Measurements from ENCODE around the gene SNX33. TPM values are rescaled to one million over a fixed set of nuclear protein-coding genes. Genes with fewer than 3 reads are reported as not detected.

The SNX33 gene
- total RNA-seq, 2 experiments from 2014 or later: 1.7 to 1.8 TPM

DNA sequence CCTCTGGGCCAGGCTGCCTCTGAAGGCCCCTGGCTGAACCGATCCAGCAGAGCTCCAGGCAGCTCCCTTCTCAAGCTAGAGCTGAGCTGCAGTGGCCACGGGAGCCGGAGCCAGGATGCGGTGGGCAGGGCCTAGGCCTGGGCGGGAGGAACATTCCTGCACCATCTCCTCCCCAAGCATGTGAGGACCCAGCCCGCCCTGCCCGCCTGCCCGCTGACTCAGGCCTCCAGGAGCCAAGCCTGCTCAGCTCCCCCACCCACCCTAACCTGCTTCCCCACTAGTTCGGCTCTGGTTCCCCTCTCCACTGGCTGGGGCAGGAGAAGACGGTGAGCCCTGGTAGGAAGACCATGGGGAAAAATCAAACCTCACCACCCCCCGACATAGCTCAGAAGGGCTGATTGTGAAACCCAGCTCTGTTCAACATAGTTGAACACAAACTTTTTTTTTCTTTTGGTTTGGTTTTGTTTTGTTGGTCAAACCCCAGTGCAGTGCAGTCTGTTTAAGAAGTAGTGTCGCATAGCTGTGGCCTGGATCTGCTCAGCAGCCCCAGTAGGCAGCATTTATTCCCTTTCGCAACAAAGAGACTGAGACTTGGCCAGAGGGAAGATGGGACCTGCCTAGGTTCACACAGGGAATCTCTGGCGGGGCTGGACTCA is 13.5 kb downstream of the SNX33 start:
- POLR2A ChIA-PET: interaction anchor here (1.3 kb wide), 1 partner anchor 21 kb away, joined by 3 read pairs; the partner anchor contains the start of gene IMP3
- H3K4me1 Mint-ChIP-seq (ENCODE audit: low read depth): no peaks in the 10 kb centered on the region
- ATAC-seq (no peak), DNase-seq (no peak)
- H3K27me3 Mint-ChIP-seq: no peaks in the 10 kb centered on the region
- no peak overlapping the region for H3K27ac Mint-ChIP-seq
- intact Hi-C loops (cut with micrococcal nuclease): no loop called here
- CTCF ChIA-PET: interaction anchor here (2.2 kb wide), 1 partner anchor 14 kb away, joined by 8 read pairs; the partner anchor contains the start of gene SNX33
- no peaks in the 10 kb centered on the region for H3K9me3 Mint-ChIP-seq
- TF ChIP-seq, protein P1, sequence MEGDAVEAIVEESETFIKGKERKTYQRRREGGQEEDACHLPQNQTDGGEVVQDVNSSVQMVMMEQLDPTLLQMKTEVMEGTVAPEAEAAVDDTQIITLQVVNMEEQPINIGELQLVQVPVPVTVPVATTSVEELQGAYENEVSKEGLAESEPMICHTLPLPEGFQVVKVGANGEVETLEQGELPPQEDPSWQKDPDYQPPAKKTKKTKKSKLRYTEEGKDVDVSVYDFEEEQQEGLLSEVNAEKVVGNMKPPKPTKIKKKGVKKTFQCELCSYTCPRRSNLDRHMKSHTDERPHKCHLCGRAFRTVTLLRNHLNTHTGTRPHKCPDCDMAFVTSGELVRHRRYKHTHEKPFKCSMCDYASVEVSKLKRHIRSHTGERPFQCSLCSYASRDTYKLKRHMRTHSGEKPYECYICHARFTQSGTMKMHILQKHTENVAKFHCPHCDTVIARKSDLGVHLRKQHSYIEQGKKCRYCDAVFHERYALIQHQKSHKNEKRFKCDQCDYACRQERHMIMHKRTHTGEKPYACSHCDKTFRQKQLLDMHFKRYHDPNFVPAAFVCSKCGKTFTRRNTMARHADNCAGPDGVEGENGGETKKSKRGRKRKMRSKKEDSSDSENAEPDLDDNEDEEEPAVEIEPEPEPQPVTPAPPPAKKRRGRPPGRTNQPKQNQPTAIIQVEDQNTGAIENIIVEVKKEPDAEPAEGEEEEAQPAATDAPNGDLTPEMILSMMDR (IDR thresholded peaks at IDR 0.05): no peak
- H3K4me3 Mint-ChIP-seq: no peak overlapping the region
- H3K36me3 Mint-ChIP-seq (ENCODE audit: low read depth): no peaks in the 10 kb centered on the region

DNA sequence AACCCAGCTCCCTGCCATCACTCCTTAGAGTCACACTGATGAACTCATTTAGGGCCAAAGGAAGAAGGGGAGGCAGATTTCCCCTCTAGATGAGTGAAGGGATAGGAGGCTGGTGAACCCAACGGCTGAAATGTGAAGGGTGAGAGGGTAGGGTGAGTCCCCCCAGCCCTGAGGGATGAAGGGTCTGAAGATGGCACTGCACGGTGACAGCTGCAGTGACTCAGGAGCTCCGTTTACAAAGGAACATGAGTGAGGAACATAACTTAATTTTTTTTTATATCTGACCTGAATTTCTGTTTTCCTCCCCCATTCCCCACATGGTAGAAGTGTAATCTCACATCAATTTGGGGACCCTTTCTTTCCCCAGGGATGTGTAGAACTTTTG is 14.0 kb downstream of the SNX33 start:
- DNase-seq (no peak), ATAC-seq (no peak)
- intact Hi-C loops (cut with micrococcal nuclease): no loop called here
- Mint-ChIP-seq H3K27ac (no peak overlapping the region), H3K36me3 (ENCODE audit: low read depth) (no peaks in the 10 kb centered on the region), H3K27me3 (no peaks in the 10 kb centered on the region), H3K4me1 (ENCODE audit: low read depth) (no peaks in the 10 kb centered on the region), H3K9me3 (no peaks in the 10 kb centered on the region), H3K4me3 (no peak overlapping the region)
- POLR2A ChIA-PET: interaction anchor here (1.3 kb wide), 1 partner anchor 22 kb away, joined by 3 read pairs; the partner anchor contains the start of gene IMP3
- TF ChIP-seq, protein P1 (IDR thresholded peaks at IDR 0.05): no peak
- CTCF ChIA-PET: interaction anchor here (2.2 kb wide), 1 partner anchor 15 kb away, joined by 8 read pairs; the partner anchor contains the start of gene SNX33

DNA sequence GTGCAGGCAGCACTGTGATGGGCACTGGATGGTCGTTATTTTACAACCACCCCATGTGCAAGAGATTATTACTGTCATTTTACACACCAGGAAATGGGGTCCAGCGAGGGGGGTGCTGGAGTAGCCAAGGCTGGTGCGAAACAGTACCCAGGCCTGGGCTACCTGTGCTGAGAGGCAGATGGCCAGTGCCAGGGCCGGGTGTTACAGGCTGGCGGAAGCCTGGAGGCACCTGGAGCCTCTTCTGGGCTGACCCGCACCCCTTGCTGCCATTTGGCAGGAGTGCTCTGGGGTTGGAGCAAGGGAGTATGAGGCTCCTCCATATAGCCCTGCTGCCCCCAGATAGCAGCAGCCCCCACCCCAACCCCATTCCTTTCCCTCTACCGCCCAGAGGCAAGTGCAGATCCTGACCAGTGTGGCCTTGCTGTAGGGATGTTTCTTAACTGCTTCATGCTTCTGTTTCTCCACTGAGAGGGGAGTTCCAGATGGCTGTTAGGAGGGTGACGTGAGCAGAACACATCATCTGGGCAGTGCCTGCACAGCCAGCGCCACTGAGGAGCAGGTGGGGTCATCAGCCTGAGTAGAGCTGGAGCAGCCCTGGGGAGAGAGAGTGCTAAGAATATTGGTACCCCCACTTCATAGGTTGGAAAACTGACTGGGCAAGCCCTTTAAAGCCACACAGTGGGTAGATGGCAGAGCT is 15.3 kb downstream of the SNX33 start:
- Mint-ChIP-seq H3K27ac (no peak overlapping the region), H3K4me1 (ENCODE audit: low read depth) (no peaks in the 10 kb centered on the region), H3K27me3 (no peaks in the 10 kb centered on the region), H3K4me3 (no peak overlapping the region), H3K36me3 (ENCODE audit: low read depth) (no peaks in the 10 kb centered on the region), H3K9me3 (no peaks in the 10 kb centered on the region)
- no peak for ATAC-seq
- DNase-seq: no peak
- CTCF ChIA-PET: interaction anchor here (0.6 kb wide), 1 partner anchor 42 kb away, joined by 3 read pairs; no protein-coding TSS in a partner anchor
- POLR2A ChIA-PET: no interaction called here
- intact Hi-C loops (cut with micrococcal nuclease): no loop called here
- TF ChIP-seq, protein P1 (IDR thresholded peaks at IDR 0.05): no peak

DNA sequence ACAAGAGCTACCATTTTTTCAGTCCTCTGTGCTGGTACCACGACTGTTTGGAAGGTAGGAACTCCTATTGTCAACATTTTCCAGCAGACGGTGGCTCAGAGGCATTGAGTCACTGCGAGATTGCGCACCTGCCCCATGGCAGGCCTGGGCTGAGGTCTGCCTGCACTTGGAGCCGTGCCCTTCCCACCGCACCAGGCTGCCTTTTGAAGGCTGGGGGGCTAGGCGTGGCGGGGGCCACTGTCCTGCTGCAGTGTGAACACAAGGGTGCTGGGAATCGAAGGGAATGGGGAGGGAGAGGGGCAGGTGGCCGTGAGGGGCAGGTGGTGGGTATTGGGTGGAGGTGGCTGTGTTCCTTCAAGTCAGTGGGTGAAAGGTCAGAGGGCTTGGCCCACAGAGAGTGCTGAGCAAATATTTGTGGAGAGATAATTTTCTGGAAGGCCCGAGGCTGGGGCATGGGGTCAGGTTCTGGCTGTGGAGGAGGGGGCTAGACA is 16.3 kb downstream of the SNX33 start:
- ATAC-seq: no peak
- TF ChIP-seq, protein P1 (IDR thresholded peaks at IDR 0.05): no peak
- POLR2A ChIA-PET: no interaction called here
- no peaks in the 10 kb centered on the region for H3K4me1 Mint-ChIP-seq (ENCODE audit: low read depth)
- intact Hi-C loops (cut with micrococcal nuclease): no loop called here
- H3K4me3 Mint-ChIP-seq: no peak overlapping the region
- no peaks in the 10 kb centered on the region for H3K27me3 Mint-ChIP-seq
- CTCF ChIA-PET: no interaction called here
- H3K27ac Mint-ChIP-seq: no peak overlapping the region
- H3K9me3 Mint-ChIP-seq: no peaks in the 10 kb centered on the region
- H3K36me3 Mint-ChIP-seq (ENCODE audit: low read depth): no peaks in the 10 kb centered on the region
- DNase-seq: no peak

All from activated CD8-positive, alpha-beta T cell treated with anti-CD3 and anti-CD28 coated beads for 36 hours (primary cell).